Inflammatory macrophage (primary cell): Measurements from ENCODE around the gene EPN2.

Experiments used
- DNase-seq, 2 donors: peaks; one replicate each; pipeline ENCODE4 v3.0.0-alpha.2; 2020 to 2022

EPN2 gene

GRCh38 chr17:19369107-19369778 is 132.1 kb downstream of the EPN2 start:
- DNase-seq: no peak

GRCh38 chr17:19369846-19370492 is 132.8 kb downstream of the EPN2 start:
- peak; percentile 36 to 79 for DNase-seq

GRCh38 chr17:19370493-19370960 is 133.4 kb downstream of the EPN2 start:
- DNase-seq: peak; percentile 78 to 81

GRCh38 chr17:19371259-19372010 is 134.3 kb downstream of the EPN2 start:
- peak; percentile 41 to 42 for DNase-seq

GRCh38 chr17:19372011-19372370 is 134.8 kb downstream of the EPN2 start:
- no peak for DNase-seq

- DNase-seq: no peak
Measured at GRCh38 chr17:19372439-19372838, 135.3 kb downstream of the EPN2 start.

GRCh38 chr17:19372866-19373504 is 135.8 kb downstream of the EPN2 start:
- peak; percentile 44 to 55 for DNase-seq

- DNase-seq: no peak
Measured at GRCh38 chr17:19374136-19374535, 137.0 kb downstream of the EPN2 start.

- no peak for DNase-seq
Measured at GRCh38 chr17:19375732-19376131, 138.6 kb downstream of the EPN2 start.

- DNase-seq: no peak
Measured at GRCh38 chr17:19376811-19377210, 139.6 kb downstream of the EPN2 start.

GRCh38 chr17:19377602-19378415 is 140.6 kb downstream of the EPN2 start:
- peak; percentile 99 for DNase-seq

GRCh38 chr17:19378416-19379360 is 141.5 kb downstream of the EPN2 start, which contains the start of gene MAPK7:
MAPK7 (plus strand) TSS chr17:19378498; CDS start chr17:19378901, 403 bp downstream.
- peak; percentile 17 to 38 for DNase-seq

- DNase-seq: no peak
Measured at GRCh38 chr17:19379361-19380065, 142.3 kb downstream of the EPN2 start.

GRCh38 chr17:19380481-19381301 is 143.5 kb downstream of the EPN2 start:
- no peak for DNase-seq

- no peak for DNase-seq
Measured at GRCh38 chr17:19381361-19381740, 144.2 kb downstream of the EPN2 start.

- DNase-seq: no peak
Measured at GRCh38 chr17:19381741-19382444, 144.7 kb downstream of the EPN2 start.

GRCh38 chr17:19382531-19383444 is 145.6 kb downstream of the EPN2 start:
- no peak for DNase-seq
